NT2/D1 (cell line): ENCODE data around the gene RPS8.

ENCODE experiments used
- SUZ12 ChIP-seq: IDR thresholded peaks from 2 replicates; pipeline ENCODE4 v1.6.1; 2011; ENCODE audit not compliant: insufficient read length, insufficient read depth; ENCODE audit errors: extremely low read depth
- YY1 ChIP-seq: IDR thresholded peaks from 2 replicates; pipeline ENCODE4 v1.6.1; 2011; ENCODE audit not compliant: insufficient read length, insufficient read depth

GRCh38 chr1:44788120-44788860 lies 12.9 kb downstream of the RPS8 start, which contains the start of gene BEST4:
- TF ChIP-seq YY1 = no peak
- TF ChIP-seq SUZ12 = no peak
